ENCODE measurements around the gene CACHD1.

Gene CACHD1

DNA sequence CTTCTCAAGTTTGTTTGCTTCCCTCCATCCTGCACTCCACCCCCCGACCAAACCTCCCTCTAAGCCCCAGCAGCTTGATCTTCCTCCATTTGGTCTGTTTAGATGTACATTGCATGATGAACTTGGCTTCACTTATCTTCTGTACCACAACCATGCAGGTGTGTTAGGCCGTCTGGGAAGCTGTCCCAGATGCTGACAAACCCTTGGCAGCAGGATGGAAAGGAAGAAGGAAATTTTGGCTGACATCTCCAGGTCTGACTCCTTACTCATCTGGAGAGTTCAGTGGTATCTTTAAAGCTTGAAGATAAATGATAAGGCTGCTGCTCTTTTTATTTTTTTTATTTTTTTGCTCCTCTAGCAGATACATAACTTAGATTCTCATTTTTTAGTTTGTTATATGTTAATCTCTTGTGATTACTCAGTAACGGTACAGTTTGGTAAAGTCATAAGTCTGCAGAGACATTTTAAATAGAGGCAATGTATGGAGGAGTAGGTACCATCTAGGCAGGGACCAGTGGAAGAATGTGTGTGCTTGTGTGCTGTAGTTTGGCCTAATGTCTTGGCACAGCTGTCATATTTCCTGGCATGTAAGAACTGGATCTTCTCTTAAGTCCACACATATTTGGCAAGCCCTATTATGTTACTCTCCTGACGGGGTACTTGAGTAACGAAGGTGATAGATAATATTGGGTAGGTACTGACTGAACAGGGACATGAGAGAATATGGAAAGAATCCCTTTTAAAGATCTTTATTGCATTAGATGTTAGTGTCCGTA, 79.7 kb downstream of the CACHD1 start:
- no peak for DNase-seq (ENCODE audit: low read depth in 2 of 2)

DNA sequence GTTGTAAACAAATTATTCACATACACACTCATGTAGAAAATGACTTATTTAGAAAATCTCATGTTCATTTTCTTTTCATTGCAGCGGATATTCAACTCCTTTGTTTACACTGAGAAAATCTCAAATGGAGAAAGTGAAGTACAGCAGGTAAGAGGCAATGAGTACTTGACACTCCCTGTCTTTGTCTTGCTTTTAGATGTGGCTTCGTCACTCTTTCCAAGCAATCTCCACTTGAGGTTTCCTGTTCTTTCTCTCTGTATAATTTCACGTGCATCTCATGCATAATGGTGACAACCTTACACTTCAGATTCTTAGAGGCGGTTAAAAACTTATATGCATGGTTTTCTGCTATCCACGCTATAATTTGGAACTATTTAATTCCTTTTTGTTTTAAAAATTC, 80.6 kb downstream of the CACHD1 start:
- DNase-seq (ENCODE audit: low read depth in 2 of 2) = no peak

DNA sequence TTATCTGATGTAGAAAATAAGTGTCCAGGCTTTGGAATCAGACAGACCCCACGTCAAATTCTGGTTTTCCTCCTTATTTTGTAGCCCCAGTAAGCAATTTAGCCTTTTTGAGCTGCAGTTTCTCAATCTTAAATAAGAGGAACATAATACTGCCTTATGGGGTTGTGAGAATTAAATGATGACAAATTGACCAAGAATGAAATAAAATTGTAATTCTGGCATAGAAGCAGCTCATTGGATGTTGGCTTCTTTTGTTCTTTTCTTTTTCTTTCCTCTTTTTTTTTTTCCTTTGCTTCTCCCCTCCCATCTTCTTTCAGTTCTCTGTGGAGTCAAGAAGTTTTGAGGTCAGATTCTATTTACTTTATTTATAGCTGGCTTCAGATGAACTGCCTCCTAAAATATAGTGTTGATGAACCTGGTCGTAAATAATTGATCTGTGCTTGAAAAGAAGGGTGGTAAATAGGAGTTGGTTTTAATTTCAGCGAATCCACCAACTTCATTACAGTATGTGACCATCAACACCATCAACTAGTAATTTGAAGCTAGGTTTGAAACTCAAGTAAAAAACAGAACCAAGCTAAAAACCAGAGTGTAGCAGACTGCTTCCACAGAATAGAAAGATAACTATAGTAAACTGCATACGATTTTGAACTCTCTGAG, 81.1 kb downstream of the CACHD1 start:
- no peak for DNase-seq (ENCODE audit: low read depth in 2 of 2)

DNA sequence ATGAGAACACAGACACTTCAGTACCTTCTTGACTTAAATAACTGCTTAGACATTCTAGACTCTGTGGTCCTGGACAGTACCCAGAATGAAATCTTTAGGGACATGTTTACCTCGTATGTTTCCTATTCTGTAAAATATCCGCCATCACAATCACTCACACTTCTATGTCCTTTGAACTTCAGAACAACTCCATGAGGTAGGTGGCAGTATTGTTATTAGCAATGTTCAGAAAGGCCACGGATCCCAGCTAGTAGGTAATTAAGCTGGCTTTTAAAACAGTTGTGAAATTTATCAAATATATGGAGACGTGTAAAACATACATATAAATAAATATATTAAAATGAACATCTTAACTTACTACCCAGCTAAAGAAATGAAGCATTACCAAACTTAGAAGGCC, 83.4 kb downstream of the CACHD1 start:
- DNase-seq (ENCODE audit: low read depth in 2 of 2) = no peak

DNA sequence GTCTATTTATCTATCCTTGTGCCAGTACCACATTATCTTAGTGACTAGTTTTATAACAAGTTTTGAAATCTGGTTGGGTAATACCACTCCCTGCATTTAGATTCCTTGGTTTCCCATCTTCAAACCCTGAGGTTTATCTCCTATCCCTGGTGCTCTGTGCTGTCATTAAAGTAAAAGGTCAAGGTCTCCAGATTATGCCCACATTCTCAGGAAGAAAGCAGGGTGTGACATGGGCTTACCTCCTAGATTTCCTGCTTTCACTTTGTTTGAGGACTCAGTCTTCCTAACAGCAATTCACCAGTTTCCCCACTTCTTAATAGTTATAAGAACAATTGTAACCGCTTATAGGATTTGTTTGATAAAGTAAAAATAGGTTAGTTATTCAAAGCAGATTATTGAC, 86.0 kb downstream of the CACHD1 start:
- no peak for DNase-seq (ENCODE audit: low read depth in 2 of 2)

DNA sequence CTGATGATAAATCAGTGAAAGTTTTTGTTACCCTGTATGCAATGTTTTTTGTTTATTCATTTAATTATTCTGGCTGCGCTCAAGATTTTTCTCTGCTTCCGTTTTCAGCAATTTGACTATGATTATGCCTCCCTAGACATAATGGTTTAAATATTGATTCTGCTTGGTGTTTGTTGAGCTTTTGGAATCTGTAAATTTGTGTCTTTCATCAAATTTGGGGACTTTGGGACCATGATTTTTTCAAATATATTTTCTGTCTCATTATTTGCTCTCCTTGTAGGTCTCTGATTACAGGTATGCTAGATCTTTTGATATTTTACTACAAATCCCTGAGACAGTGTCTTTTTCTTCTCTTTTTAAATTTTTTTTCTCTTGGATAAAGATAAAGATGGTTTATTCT, 92.1 kb downstream of the CACHD1 start:
- no peak for DNase-seq (ENCODE audit: low read depth in 2 of 2)

DNA sequence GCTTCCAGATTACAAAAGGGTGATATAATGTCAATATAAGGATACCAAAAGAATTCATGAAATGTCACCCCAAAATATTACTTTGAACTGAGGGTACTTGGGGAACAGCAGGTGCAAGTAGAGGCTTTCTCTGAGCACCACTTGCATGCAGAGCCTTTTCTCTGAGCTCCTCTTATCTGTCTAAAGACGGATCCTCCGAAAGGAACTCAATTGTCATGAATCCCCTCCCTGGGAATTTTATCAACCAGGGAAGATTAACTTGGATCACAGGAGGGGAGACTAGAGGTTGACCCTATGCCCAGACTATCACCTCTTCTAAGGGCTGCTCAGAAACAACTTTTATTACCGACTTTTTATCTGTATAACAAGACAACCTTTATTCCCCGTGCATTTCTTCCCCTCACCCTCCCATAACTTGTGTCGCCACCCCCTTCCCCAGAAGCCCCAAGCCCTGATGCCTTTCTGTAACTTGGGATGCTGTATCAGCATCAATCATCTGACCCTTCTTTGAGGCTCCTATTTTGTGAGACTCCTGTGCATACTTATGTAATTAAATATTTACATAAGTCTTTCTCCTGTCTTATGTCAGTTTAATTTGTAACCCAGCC, 94.1 kb downstream of the CACHD1 start:
- no peak for DNase-seq (ENCODE audit: low read depth in 2 of 2)

DNA sequence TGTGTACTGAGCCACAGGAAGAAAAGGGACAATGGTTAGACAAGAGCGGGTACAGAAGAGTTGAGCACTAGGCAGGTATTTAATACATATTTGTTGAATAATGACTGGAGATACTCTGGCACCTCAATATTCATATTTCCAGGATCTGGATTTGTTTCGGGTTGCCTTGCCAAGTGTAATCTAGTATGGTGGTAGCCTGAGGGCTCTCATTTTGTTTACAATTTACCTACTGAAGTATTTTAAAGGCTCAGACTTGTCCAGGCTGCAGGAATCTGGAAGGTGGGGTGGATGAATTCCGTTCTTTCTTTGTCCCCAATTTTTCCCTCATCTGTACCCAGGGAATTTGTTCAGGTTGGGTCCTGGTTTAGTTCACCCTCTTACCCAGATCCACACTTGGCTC, 95.0 kb downstream of the CACHD1 start:
- DNase-seq (ENCODE audit: low read depth in 2 of 2) = no peak

DNA sequence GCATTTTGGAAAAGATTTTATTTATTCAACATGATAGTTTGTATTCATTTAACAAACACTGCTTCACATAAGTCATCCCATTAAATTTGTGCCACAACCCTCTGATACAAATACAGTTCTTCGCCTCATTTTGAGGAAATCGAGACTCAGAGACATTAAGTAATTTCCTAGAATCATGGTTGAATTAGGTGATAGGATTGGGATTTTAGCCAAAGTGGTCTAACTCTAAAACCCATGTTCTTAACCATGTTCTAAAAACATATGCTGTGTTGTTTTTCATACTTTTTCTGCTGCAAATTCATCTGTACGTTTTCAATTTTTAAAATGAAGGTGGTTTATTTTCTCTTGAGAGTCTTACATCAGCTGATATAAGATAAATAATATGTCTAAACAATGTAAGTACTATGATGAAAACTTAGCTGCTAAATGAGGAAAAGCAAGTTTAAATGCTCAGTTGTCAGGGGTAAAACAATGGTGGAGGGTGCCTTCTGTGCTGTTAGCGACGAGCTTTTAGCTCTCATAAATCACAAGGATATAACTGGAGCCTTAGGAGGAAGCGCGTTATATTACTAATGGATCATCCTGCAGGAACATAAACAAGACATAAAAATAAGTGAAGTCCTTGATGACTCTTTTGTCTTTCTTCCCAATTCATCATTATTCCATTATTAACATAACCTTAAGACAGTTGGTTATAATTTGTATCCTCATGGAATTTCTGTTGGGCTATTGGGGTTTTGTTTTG, 97.7 kb downstream of the CACHD1 start:
- DNase-seq (ENCODE audit: low read depth in 2 of 2) = no peak

DNA sequence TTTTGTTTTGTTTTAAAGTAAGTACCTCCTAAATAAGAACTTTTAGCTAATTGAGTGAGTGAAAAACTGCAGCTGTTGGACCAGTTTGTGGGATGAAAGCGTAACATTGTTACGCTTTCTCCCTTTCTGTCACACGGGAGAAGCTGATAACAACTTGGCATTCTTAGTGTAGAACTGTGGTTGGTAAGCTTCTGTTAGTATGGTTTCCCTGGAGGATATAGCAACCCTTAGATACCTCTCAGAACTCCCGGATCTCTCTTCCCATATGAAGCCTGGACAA, 98.2 kb downstream of the CACHD1 start:
- DNase-seq (ENCODE audit: low read depth in 2 of 2) = no peak

DNA sequence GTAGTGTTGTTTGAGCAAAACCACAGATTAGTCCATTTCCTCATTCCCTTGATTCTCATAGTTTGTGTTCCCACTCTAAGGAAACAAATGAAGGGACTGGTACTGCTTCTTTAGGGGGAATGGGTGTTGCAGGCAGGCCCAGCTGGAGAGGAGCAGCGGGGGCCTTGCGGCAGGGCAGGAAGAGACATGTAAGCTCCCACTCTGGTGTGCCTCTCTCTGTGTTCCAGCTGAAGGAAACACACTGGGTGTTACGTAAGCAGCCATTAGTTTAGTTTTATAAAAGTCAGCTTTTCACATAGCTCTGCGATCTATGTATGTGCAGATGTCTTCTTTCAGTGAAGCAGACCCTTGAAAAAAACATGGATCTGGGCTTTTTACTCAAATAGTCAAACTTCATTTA, 99.5 kb downstream of the CACHD1 start:
- no peak for DNase-seq (ENCODE audit: low read depth in 2 of 2)

DNA sequence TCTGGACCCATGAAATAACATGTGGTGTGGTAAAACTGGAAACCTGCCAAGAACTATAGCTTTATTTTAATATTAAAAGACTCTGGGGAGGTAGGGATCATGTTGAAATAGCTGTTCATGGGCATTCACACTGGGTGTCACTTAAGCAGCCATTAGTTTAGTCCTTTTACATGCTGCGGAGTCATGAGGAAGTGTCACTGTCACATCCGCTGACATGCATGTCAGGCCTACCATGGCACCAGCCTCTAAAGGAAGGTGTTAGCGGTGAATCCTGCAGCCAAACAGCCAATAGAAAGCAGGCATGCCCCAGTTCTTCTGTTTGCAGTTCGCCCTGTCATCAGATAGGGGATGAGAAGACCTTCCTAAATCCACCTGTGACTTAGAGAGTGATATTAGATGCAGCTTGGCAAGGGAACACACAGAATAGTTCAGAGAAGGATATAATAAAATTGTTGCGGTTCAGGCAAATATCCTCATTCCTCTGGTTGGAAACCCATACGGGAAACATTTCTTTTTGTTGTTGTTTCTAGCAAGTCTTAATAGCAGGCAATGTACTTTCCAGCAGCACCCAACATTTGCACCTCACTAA, 100.4 kb downstream of the CACHD1 start:
- no peak for DNase-seq (ENCODE audit: low read depth in 2 of 2)

DNA sequence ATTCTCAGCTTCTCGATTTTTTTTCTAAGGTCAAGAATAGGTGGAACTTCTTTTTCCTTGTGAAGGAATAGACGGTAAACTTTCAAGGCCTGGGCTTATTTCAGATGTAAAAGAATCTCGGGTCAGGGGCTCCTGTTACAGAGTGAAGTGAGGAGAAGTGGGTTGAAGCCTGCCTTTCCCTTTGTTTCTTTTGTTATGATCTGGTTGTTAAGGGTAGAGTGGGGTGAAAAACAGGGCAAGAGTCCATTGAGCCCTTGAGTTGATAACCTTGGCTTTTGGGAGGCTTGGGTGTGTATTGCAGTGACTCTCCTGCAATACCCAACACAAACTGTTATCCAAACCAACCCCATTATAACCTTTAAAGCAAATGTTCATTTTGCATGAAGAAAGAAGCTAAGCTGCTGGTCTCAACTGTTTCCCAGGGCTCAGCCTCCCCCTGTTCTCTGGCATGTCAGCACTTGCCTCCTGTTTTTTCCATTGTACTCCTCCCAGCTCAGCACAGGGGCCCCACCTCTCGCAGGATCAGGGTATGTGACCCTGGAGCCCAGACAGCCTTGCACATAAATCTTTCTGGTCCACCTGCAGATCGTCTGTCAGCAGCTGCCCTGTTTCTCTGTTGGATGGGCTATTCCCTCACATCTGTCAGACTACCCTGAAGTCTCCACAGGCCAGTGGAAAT, 102.4 kb downstream of the CACHD1 start:
- no peak for DNase-seq (ENCODE audit: low read depth in 2 of 2)

DNA sequence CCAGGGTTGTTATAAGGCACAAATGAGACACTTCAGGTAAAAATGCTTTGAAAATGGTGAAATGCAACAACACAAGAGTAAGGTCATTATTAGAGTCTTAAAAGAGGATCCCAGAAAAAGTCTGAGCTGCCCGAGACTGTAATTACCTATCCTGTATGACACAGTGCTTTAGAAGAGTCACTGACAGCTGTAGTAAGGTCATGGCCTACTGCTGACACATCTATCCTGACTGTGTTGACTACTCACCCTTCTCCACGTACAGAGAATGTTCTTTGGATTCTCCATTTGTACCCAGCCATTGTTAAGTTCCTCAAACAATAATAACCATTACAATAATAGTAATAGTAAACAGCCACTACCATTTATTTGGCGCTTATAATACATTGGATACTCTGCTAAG, 104.4 kb downstream of the CACHD1 start:
- DNase-seq (ENCODE audit: low read depth in 2 of 2) = no peak

DNA sequence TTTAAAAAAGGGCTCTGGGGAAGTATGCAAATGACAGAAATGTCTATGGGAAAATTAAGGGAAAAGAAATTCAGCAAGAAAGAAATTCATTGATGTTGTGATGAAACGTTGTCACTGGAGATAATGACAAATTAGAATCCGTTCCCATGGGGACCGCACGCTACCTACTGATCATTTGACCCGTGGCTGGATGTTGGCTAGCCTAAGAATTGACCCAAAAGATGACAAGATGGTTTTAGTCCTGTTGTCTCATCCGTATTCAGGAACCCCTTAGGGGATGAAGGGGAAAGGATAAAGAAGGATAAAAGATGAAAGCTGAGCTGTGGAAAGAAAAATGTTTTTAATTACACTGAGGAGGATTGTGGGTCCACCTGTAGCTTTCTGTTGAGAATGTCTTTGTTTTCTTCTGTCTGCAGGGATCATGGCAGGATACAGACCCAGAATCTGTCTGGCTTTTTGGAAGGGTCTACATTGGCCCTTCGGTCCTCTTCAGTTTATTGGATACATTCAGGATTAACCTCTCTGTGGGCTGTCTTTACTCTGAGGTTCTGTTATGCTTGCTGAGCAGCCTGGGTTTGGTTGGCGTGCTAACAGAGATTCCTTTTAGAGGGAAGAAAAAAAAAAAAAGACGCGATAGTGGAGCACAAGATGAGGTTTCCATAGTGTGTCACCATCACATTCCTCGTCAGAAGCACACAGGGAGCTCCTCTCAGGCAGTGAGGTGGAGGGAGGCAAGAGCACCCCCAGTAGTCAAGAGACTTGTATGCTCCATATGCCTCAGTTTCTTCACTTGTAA, 106.2 kb downstream of the CACHD1 start:
- DNase-seq (ENCODE audit: low read depth in 2 of 2) = no peak

DNA sequence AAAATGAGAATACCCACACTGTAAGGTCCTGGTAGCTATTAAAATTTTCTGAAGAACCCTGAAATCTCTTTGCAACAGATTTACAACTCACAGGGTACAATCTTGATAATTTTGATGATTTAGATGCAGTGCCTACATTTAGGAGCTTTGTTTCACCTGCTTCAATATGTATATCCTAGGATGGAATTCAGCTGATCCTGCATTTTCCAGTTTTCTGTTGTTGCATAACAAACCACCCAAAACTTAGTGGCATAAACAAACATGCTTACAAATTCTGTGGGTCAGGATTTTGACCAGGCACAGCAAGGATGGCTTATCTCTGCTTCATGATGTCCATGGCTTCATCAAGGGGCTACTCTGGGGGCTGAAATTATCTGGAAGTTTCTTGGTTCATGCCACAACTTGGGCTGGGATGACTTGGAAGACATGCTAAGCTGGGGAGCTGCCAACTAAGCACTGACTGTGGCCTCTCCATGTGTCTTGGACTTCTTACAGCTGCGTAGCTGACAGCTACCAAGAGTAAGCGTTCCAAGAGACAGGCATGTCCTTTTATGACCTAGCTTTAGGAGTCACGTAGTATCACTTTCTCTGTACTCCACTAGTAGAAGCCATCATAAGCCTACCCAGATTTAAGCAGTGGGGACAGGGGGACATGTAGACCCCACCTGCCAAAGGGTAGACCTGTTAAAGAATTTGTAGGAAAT, 108.5 kb downstream of the CACHD1 start:
- DNase-seq (ENCODE audit: low read depth in 2 of 2) = no peak

DNA sequence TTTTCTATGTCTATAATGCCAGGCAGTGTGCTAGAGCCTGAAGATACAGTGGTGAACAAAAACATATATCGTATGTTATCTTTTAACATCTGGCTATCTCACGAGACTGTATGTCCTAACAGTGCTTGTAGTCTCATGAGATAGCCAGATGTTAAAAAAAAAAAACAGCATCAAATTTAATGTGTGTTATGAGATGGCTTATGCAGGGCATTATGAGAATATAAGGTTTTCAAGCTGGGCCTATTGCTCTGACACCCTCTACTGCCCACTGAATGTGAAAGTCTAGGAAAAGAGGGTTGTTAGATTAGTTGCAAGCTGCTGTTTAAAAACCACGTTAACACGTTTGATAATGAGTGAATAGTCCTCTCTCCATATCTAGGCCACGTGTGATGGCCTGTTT, 109.8 kb downstream of the CACHD1 start:
- no peak for DNase-seq (ENCODE audit: low read depth in 2 of 2)

DNA sequence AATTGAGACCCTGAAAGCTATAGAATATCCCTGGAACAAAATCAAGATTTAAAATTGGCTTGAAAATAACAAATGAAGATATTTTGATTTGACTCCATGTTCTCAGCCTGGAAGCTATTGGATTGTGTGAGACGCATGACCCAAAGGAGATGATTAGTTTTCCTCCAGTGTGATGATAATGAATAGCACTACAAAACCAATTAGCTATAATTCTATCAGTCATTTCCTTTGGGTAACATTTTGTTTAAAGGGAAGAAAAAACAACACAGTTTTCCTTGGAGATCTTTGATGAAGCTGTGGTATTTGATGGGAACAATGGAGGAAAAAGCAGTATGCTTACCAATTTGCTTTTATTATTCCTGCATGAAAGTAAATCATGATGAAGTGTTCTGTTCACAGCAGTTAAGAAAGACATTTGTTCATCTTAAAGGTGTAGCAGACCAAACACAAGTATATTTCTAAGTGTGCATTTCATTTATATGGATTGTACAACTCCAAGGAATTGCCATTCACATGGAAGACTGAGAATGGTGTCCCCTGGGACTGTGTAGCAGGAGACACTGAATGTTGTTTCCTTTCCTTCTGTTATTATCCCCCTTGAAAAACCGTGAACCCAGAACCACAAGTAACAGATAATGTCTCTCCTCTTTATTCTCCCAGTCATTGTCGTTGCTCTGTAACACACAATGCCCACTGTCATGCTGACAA, 111.4 kb downstream of the CACHD1 start:
- no peak for DNase-seq (ENCODE audit: low read depth in 2 of 2)

DNA sequence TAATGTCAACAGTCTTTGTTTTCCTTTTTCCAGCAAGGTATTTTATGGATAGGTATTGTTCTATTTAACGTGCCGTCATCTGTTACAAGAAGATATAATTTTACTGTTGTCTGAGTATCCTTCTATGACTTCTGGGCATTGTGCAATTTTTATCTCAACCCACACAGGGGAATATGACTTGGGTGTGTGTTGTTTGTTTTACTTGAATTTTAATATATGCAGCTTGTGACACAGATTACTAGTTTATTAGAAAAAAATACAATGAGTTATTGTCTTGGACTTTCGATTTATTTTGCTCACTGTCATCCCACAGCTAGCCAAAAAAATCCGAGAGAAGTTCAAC, 111.9 kb downstream of the CACHD1 start:
- no peak for DNase-seq (ENCODE audit: low read depth in 2 of 2)

DNA sequence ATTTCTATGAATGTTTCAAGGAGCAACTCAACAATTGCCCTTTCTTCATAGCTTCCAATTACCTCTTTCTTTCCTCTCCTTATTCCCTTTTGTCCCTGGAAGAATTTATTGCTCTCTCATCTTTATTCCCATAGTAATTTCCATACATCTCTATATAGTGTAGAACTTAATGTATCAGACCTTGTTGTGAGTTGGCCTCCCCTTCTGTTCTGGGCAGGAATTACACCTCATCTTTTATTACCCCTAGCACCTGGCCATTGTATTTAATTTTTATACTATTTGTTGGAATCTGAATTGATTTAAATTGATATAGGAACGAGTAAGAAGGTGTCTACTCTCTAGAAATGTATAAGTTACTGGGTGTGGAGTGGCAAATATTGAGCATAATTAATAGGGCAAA, 114.5 kb downstream of the CACHD1 start:
- no peak for DNase-seq (ENCODE audit: low read depth in 2 of 2)
